ENCODE data around the gene ASF1B. TPM values are rescaled to one million over a fixed set of nuclear protein-coding genes. Genes with fewer than 3 reads are reported as not detected.

ASF1B gene
- total RNA-seq, 1 donor from 2014 or later: 0.45 TPM

- peak; percentile 49 for ATAC-seq
Observed at GRCh38 chr19:14112051-14112808, 24.2 kb downstream of the ASF1B start.

GRCh38 chr19:14111486-14111885 lies 24.9 kb downstream of the ASF1B start:
- ATAC-seq: no peak
- no peak for DNase-seq (ENCODE audit: low spot score)

More at GRCh38 chr19:14112051-14112808, 24.2 kb downstream of the ASF1B start:
- DNase-seq (ENCODE audit: low spot score): no peak

- no peak for DNase-seq (ENCODE audit: low spot score)
Observed at GRCh38 chr19:14110650-14111049, 25.7 kb downstream of the ASF1B start.

GRCh38 chr19:14107581-14108461 lies 28.6 kb downstream of the ASF1B start:
- ATAC-seq (peak; percentile 27), DNase-seq (ENCODE audit: low spot score) (no peak)

More at GRCh38 chr19:14110650-14111049, 25.7 kb downstream of the ASF1B start:
- ATAC-seq: no peak

GRCh38 chr19:14106840-14107239 lies 29.5 kb downstream of the ASF1B start:
- ATAC-seq (no peak), DNase-seq (ENCODE audit: low spot score) (no peak)

- ATAC-seq (no peak), DNase-seq (ENCODE audit: low spot score) (no peak)
Observed at GRCh38 chr19:14105680-14106079, 30.7 kb downstream of the ASF1B start.

GRCh38 chr19:14103310-14103709 lies 33.1 kb downstream of the ASF1B start:
- no peak for ATAC-seq
- no peak for DNase-seq (ENCODE audit: low spot score)

GRCh38 chr19:14102756-14103155 lies 33.6 kb downstream of the ASF1B start:
- DNase-seq (ENCODE audit: low spot score) (no peak), ATAC-seq (no peak)

GRCh38 chr19:14102102-14102696 lies 34.2 kb downstream of the ASF1B start:
- DNase-seq (ENCODE audit: low spot score): no peak
- no peak for ATAC-seq

GRCh38 chr19:14101003-14101545 lies 35.3 kb downstream of the ASF1B start:
- no peak for ATAC-seq
- no peak for DNase-seq (ENCODE audit: low spot score)

- DNase-seq (ENCODE audit: low spot score) (no peak), ATAC-seq (peak; percentile 62)
Observed at GRCh38 chr19:14097532-14098151, 38.7 kb downstream of the ASF1B start.

GRCh38 chr19:14096272-14096992 lies 40.0 kb downstream of the ASF1B start:
- DNase-seq (ENCODE audit: low spot score) (no peak), ATAC-seq (peak; percentile 45)

GRCh38 chr19:14094854-14095253 lies 41.5 kb downstream of the ASF1B start:
- no peak for DNase-seq (ENCODE audit: low spot score)
- ATAC-seq: no peak

- DNase-seq (ENCODE audit: low spot score) (no peak), ATAC-seq (no peak)
Observed at GRCh38 chr19:14093117-14093823, 43.1 kb downstream of the ASF1B start.

- no peak for DNase-seq (ENCODE audit: low spot score)
- ATAC-seq: no peak
Observed at GRCh38 chr19:14091813-14092462, 44.5 kb downstream of the ASF1B start.

- ATAC-seq: peak; percentile 87
- DNase-seq (ENCODE audit: low spot score): peak; percentile 86
Observed at GRCh38 chr19:14091081-14091812, 45.1 kb downstream of the ASF1B start.

GRCh38 chr19:14090509-14091080 lies 45.8 kb downstream of the ASF1B start, which contains the start of gene SAMD1:
Gene SAMD1 (minus strand): TSS chr19:14090751.
- DNase-seq (ENCODE audit: low spot score): peak; percentile 90

More at GRCh38 chr19:14090509-14091080, 45.8 kb downstream of the ASF1B start, which contains the start of gene SAMD1:
- ATAC-seq: peak; percentile 72

Measured in left lobe of liver (tissue), 2 donors.